ENCODE results near the gene TBC1D14.

DNA sequence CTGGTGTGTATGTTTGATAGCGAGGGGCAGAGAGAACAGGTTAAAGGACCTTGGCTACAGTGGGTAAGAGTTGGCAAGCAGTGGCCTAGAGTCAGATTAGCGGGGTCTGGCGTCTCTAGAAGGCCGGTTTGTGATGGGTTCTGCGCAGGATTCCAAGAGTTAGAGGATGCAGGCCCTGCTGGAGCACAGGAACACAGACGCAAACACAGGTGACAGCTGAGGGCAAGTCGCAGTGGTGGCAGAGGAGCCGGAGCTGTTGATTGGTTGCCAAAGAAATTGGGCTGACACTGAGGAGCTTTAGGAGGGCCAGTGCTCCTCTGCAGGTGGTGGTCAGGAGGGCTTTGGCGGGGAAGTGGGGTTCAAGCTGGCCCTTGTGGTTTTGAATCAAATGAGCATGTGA lies 137.3 kb downstream of the TBC1D14 start:
- TF ChIP-seq, protein P1, sequence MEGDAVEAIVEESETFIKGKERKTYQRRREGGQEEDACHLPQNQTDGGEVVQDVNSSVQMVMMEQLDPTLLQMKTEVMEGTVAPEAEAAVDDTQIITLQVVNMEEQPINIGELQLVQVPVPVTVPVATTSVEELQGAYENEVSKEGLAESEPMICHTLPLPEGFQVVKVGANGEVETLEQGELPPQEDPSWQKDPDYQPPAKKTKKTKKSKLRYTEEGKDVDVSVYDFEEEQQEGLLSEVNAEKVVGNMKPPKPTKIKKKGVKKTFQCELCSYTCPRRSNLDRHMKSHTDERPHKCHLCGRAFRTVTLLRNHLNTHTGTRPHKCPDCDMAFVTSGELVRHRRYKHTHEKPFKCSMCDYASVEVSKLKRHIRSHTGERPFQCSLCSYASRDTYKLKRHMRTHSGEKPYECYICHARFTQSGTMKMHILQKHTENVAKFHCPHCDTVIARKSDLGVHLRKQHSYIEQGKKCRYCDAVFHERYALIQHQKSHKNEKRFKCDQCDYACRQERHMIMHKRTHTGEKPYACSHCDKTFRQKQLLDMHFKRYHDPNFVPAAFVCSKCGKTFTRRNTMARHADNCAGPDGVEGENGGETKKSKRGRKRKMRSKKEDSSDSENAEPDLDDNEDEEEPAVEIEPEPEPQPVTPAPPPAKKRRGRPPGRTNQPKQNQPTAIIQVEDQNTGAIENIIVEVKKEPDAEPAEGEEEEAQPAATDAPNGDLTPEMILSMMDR (IDR thresholded peaks at IDR 0.05), result no peak
- no peak for TF ChIP-seq POLR2A (IDR thresholded peaks at IDR 0.05)
